Muscle of back (tissue), 11 donors: ENCODE measurements around the gene PLEKHB1. TPM values are rescaled to one million over a fixed set of nuclear protein-coding genes. Genes with fewer than 3 reads are reported as not detected.
"Not testable (repeated sequence)": the region's sequence is repeated elsewhere in the genome, so short reads cannot be mapped to it uniquely, and the experiment has no call there.

Source experiments
- DNase-seq, 3 donors: peaks; one replicate each; pipeline versions ENCODE4 v3.0.0 to v3.0.0-alpha.2; 2013
- polyA plus RNA-seq, 10 donors: library from polyadenylated mRNA; unstranded; fragments of 120-200 nt; gene quantifications; one replicate each; pipeline ENCODE4 v1.2.1, GENCODE V29; 2013; ENCODE audit not compliant: insufficient read length in 10 of 10

The PLEKHB1 gene
- polyA plus RNA-seq, 10 donors, result 0.74 to 3.9 (median 1.2) TPM

DNA sequence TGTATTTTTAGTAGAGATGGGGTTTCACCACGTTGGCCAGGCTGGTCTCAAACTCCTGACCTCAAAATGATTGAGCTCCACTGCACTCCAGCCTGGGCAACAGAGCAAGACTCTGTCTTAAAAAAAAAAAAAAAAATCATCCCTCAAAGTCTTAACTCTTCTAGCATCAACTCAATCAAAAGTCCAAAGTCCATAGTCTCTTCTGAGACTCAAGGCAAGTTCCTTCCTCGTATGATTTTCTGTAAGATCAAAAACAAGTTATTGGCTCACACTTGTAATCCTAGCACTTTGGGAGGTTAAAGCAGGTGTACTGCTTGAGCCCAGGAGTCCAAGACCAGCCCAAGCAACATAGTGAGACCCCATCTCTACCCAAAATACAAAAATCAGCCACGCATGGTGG lies 24.4 kb downstream of the PLEKHB1 start:
- DNase-seq, result no peak

DNA sequence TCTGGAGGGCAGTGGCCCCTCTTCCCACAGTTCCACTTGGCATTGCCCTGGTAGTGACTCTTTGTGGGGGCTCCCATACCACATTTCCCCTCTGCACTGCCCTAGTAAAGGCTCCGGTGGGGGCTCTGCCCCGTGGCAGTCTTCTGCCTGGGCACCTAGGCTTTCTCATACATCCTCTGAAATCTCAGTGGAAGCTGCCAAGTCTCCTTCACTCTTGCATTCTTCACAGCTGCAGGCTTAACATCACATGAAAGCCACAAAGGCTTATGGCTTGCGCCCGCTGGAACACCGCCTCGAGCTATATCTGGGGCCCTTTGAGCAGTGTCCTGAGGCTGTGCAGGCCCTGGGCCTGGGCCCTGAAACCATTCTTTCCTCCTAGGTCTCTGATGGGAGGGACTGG lies 25.3 kb downstream of the PLEKHB1 start:
- no peak for DNase-seq

DNA sequence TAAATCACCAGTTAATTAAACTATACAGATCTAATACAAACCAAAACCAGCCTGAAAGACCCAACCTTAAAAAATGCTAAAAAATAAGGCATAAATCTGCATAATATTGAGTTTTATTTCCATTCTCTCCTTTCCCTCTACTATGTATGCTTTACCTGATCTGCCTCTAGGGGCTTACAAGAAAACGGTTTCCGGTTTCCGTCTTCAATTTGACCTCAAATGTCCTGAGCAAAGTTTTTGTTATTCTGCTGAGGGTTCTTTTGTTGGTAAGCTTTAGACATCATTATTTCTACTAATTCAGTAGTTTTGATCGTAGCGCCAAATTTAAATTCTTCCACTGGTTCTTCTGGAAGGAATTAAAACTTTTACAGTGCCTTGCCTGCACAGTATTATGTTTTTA lies 30.2 kb downstream of the PLEKHB1 start:
- DNase-seq, result not testable (repeated sequence)

DNA sequence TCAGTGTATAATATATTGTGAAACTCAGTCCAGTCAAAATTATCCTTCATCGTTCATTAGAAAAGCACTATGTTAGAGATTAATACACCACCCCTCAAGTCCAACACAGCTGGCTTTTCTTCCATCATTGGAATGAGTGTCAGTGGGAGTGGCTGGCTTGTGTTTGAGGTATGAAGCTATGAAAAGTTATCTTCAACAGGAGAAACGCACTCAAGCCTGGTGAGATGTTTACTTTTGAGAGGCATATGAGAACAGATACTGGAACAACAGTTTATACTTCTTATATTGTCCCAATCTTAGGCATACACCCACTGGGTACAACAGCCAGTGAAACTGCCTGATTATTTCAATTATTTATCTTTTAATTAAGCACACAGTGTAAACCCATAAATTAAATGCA lies 34.3 kb downstream of the PLEKHB1 start:
- no peak for DNase-seq

DNA sequence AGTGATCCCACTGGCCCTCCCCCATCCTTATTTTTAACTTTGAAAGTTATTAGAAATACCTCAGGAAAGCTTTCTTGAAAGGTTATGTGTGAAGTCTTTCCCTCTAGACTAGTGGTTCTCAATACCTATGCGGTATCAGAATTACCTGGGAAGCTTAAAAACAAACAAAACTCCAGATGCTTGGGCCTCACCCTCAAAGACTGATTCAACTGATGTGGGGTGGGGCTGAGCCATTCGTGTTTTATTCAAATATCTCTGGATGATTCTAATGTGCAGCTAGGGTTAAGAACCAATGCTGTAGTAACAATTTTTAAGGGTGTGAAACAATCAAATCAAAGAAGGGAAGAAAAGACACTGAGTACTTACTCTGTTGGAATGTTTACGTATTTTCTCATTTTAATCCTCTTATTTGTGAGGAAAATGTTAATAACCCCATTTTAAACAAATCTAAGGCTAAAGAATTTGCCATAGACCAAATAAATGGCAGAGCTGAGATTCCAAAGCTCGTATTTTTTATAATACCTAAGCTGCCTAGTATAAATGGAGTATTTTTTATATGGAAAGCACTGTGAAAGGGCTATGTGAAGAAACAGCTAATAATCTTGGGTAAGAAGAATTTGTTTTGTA lies 47.6 kb downstream of the PLEKHB1 start:
- DNase-seq, result no peak

DNA sequence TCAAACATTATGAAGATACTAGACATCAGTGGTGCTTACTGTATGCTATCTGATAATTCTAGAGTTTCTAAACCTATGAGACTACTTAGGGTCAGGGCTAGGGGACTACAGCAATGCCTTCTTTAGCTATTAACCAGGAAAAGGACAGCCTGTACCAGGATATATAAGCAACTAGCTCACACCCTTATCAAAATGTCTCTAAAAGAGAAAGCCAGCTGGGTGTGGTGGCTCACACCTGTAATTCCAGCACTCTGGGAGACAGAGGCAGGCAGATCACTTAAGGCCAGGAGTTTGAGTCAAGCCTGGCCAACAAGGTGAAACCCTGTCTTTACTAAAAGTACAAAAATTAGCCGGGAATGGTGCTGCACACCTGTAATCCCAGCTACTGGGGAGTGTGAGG lies 58.7 kb downstream of the PLEKHB1 start:
- DNase-seq, result no peak

DNA sequence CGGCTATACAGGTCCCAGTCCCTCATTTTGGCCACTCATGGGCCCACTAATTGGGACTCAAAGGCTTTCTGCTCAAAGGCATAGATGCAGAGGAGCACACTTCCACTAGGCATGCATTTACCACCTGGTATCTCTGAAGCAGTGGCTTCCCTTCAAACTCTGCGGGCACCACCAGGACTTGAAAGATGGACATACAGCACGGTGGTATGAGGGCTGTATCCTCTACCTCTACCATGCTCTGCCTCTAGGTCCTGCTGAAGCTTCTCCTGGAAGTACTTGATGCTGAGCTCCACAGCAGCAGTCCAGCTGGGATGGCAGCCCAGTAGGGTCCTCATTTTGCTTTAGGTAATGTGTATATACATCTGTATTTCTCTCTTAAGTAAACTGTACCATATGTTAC lies 64.6 kb downstream of the PLEKHB1 start:
- no peak for DNase-seq

Other genes with a start within 250 kb of the PLEKHB1 start
- 10 to 100 TPM; 23.6 to 30.4 (median 27.0) TPM for gene FAM168A, start 48.5 kb upstream of the PLEKHB1 start, polyA plus RNA-seq
- 100 to 1,000 TPM in 4 of 10 donors, 10 to 100 TPM in 6; 90.4 to 120 (median 96.9) TPM for gene RAB6A, start 114.5 kb downstream of the PLEKHB1 start, polyA plus RNA-seq
- gene MRPL48, start 141.3 kb downstream of the PLEKHB1 start, polyA plus RNA-seq, result 10 to 100 TPM; 31.1 to 46.1 (median 41.4) TPM
- gene COA4, start 230.3 kb downstream of the PLEKHB1 start, polyA plus RNA-seq, result 10 to 100 TPM; 66.5 to 79.2 (median 71.1) TPM
- 10 to 100 TPM; 20.8 to 51.7 (median 35.4) TPM for gene PAAF1, start 230.4 kb downstream of the PLEKHB1 start, polyA plus RNA-seq